NCI-H2196 (cell line): ENCODE measurements around the gene ATXN1.
A peak's percentile ranks its signal among the peaks of the same experiment; 100 is the strongest.

Experiments used
- DNase-seq: peaks from one replicate; lab custom pipeline; 2025; ENCODE audit not compliant: unreplicated experiment; lab: John Stamatoyannopoulos, UW

Gene ATXN1

DNA sequence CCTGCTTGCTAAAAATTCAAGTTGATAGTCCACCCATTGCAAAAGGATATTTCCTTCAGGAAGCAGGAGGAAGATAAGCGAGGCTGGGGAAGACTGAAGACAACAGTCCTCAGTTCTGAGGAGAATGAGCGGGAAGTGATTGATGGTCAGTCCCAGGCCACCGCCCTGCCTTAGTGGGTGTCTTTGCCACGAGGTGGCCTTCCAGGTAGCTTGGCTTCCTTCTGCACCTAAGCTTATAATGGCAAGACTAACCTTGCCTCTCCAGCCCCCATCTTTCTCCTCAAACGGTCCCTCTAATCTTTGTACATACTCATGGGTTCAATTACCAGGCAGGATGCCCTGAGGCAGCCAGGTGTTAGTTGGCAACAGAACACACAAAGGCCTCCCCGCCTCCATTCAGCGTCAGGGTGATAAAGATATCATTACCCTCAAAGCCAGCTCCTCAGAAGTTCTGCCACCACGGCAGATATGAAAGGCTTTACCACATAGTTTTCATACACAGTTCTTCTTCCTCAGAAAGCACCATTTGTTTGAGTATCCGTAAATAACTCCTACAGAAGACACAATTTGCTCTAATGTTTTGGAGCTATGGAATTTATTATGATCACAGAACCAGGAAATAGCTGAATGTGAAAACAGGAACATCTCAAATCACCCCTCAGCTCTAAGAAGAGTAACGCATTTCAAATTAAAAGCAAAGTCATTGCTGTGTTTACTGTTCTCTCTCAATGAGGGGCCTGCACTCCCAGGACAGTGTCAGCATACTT lies 249.4 kb downstream of the ATXN1 start:
- no peak for DNase-seq

- peak; percentile 8 for DNase-seq
These were observed 250.1 kb downstream of the ATXN1 start for GRCh38 chr6:16511040-16511660.

- no peak for DNase-seq
These were observed 251.0 kb downstream of the ATXN1 start for GRCh38 chr6:16510245-16510644.

GRCh38 chr6:16508959-16509358 lies 252.3 kb downstream of the ATXN1 start:
- no peak for DNase-seq

DNA sequence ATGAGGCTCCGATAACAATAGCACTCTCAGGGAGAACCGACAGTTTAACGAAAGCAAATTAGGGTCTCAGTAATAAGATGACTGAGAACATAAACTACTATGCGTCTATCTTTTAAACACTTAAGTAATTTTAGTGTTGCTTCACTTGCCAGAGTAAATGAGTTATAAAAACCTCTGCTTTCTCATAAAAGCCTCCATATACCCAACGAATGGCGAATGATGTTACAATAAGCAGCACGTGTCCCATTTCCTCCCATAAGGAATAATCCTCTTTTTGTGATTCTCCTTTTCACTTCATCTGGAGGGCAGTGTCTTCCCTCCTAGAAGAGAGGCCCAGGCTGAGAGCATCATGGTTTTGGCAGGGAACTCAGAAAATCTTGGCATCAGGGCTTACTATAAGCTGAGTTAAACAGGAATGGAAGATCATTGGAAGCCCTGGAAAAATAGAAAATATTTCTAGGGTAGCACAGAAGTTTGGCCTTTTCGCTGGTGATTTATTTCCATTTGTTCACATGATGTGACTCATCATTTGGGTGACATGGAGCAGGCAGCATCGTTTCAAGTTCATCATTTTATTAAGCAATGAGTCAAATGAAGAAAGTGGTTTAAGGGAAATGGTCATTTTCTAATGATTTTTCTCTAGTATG lies 255.4 kb downstream of the ATXN1 start:
- no peak for DNase-seq

- DNase-seq = no peak
These were observed 256.7 kb downstream of the ATXN1 start for GRCh38 chr6:16504609-16505008.

- DNase-seq = no peak
These were observed 257.3 kb downstream of the ATXN1 start for GRCh38 chr6:16503970-16504415.

GRCh38 chr6:16503241-16503775 lies 258.0 kb downstream of the ATXN1 start:
- no peak for DNase-seq

DNA sequence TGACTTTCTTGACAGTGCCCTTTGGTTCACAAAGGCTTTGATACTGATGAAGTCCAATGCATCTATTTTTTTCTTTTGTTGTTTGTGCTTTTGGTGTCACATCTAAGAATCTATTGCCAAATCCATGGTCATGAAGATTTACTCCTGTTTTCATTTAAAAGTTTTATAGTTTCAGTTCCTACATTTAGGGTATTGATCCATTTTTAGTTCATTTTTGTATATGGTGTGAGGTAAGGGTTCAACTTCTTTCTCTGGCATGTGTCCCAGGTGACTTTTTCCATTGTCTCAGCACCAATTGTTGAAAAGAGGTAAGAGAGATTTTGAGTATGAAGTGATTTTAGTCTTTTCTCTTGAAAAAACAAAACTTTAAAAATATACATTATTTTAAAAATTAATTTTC lies 262.3 kb downstream of the ATXN1 start:
- DNase-seq = no peak

DNA sequence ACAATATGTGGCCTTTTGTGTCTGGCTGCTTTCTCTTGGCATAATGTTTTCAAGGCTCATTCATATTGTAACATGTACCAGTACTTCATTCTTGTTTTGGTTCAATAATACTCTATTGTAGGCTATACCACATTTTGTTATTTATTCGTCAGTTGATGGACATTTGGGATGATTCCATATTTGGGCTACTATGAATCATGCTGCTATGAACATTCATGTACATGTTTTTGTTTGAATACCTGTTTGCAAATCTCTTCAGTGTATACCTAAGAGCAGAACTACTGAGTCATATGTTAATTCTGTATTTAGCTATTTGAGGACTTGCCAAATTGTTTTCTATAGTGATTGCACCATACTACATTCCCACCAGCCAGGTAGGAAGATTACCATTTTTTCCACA lies 263.0 kb downstream of the ATXN1 start:
- no peak for DNase-seq

- DNase-seq = no peak
These were observed 264.1 kb downstream of the ATXN1 start for GRCh38 chr6:16496991-16497801.

DNA sequence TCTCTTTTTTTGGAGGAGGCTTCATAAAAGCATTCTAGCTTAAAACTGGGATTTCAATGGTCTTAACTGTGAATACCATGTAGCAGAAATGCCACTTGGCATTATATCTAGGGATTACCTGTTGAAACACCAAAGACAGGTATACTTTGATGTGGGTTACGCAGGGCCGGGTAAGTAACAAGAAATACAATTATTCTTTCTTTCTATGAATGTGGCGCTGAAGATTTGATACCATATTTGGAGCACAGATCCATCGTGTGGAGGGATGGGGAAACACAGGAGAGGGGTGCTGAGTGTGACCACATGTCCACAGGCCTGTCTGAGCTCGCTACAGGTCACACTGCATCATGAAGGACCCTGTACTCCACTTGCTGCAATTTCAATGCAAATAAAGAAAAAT lies 265.1 kb downstream of the ATXN1 start:
- DNase-seq = no peak

DNA sequence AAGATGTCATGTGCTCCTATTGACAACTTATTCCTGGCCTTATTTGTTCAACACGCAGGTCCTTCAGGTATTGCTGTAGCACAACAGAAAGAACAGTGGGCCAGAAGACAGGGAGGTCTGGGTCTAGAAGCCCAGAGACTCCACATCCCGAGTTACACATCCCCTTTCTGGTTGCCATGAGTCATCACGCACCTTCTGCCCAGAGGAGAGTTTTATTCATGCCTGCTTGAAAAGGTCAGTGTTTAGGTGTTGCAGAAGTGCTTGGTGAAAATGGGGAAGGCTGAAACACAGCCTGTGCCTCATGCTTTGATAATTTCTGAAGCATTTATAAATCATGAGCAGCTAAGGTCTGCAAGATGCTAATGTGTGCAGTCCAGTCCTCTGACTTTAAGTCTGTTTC lies 266.5 kb downstream of the ATXN1 start:
- no peak for DNase-seq

GRCh38 chr6:16493802-16494201 lies 267.5 kb downstream of the ATXN1 start:
- DNase-seq = no peak

DNA sequence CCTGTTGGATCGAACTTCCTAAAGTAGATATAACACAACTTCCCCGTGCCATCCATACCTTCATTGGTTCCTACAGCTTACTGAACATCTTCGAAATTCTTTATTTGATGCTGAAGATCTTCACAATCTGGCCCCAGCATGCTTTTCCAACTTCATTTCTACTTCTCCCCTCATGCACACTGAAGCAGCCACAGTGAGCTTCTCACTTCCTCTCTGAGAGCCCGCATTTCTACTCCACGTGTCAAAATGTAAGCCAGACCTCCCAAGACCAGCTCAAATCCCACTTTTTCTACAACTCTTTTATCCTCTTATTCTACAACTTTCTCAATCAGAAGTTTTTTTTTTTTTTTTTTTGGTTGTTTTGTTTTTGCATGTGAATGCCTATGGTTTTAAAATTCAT lies 268.1 kb downstream of the ATXN1 start:
- no peak for DNase-seq

DNA sequence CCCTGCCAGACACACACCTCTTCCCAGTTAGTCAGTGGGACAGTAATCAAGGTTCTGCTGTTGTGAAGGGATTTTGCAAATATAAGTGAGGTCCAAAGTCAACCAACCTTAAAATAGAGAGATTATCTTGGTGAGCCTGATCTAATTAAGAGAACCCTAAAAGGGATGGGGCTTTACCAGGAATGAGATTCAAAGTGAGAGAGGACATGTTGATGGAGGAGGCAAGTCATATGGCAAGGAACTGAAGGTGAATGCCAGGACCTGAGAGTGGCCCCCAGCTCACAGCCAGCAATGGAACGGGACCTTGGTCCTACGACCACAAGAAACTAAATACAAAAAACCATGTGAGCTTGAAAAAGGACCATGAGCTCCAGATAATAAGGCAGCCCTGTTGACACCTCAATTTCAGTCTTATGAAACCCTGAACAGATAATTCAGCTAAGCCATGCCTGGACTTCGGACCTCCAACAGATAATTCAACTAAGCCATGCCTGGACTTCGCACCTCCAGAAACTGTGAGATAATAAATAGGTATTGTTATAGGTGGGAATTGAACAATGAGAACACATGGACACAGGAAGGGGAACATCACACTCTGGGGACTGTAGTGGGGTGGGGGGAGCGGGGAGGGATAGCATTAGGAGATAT lies 269.5 kb downstream of the ATXN1 start:
- DNase-seq = no peak

DNA sequence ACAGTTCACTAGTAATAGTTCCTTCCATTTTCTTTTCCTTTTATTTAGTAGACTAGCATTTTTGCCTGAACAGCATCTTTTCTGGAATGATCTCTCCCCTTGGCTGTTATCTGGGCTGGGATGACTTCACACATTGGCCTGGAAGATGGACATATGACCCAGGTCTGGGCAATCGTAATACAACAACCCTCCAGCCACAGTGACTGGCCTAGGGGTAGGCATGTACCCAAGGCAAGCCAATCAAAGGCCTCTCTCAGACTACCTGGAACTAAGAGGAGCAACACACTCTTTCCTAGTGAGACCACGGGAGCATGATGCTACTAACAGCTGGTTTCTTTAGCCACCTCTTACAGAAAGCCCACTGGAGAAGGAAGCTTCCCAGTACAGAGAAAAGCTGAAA lies 270.6 kb downstream of the ATXN1 start:
- no peak for DNase-seq

DNA sequence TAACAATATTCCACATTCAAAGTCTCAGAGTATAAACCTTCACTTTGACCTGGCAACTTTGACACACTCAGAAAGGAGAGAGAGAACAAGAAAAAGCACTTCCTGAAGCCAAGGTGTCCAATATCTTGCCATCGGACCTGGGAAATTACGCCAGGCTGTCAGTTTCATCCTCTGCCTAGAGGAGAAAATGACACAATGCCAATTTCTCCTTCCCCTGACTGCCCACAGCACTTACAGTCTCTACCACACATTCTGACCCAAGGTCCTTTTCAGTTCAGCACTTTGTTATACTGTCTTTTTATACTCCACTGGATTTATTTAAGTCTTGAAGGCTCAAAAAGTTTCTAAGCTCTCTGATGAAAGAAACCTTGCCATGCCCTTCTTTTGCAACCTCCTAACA lies 272.4 kb downstream of the ATXN1 start:
- no peak for DNase-seq

- DNase-seq = no peak
These were observed 273.1 kb downstream of the ATXN1 start for GRCh38 chr6:16487996-16488674.

DNA sequence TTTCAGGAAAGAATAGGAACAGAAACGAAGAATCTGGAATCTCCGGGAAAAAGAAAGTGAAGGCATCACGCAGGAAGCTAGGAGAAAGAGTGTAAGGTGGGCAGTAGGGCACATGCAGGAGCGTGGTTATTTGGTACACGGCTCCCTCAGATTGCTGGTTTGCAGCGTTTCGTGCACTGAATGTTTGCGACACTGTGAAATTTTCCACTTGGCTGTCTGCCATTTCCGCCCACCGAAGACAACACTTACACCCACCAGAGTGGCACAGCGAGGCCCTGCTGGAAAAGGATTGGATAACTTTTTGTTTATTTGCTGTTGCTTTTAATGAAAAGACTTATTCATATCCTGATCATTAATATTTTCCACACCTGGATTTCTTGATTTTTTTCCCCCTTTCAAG lies 274.6 kb downstream of the ATXN1 start:
- DNase-seq = no peak
